ENCODE data around the gene SLC6A18.

- TF ChIP-seq, protein P1, sequence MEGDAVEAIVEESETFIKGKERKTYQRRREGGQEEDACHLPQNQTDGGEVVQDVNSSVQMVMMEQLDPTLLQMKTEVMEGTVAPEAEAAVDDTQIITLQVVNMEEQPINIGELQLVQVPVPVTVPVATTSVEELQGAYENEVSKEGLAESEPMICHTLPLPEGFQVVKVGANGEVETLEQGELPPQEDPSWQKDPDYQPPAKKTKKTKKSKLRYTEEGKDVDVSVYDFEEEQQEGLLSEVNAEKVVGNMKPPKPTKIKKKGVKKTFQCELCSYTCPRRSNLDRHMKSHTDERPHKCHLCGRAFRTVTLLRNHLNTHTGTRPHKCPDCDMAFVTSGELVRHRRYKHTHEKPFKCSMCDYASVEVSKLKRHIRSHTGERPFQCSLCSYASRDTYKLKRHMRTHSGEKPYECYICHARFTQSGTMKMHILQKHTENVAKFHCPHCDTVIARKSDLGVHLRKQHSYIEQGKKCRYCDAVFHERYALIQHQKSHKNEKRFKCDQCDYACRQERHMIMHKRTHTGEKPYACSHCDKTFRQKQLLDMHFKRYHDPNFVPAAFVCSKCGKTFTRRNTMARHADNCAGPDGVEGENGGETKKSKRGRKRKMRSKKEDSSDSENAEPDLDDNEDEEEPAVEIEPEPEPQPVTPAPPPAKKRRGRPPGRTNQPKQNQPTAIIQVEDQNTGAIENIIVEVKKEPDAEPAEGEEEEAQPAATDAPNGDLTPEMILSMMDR (IDR thresholded peaks at IDR 0.05; ENCODE audit: insufficient read depth, low read length, poor library complexity, severe bottlenecking) = no peak
- no peak for TF ChIP-seq EZH2phosphoT487 (conservative IDR thresholded peaks at IDR 0.05; ENCODE audit: low read length)
Observed at GRCh38 chr5:1241509-1242080, 16.4 kb downstream of the SLC6A18 start.

All from SU-DHL-6 (cell line).